HCEC 1CT (cell line): ENCODE measurements around the gene COL6A1.
"Not testable (repeated sequence)": the region's sequence is repeated elsewhere in the genome, so short reads cannot be mapped to it uniquely, and the experiment has no call there.

Source experiments
- DNase-seq: peaks from one replicate; pipeline ENCODE4 v3.0.0-alpha.2; 2017

COL6A1 gene

GRCh38 chr21:45997205-45997494, 15.6 kb downstream of the COL6A1 start:
- no peak for DNase-seq

- DNase-seq = no peak
Measured at GRCh38 chr21:45997495-45998275, 16.1 kb downstream of the COL6A1 start.

GRCh38 chr21:45998276-45998701, 16.7 kb downstream of the COL6A1 start:
- DNase-seq = no peak

- DNase-seq = no peak
Measured at GRCh38 chr21:45998871-45999580, 17.5 kb downstream of the COL6A1 start.

- no peak for DNase-seq
Measured at GRCh38 chr21:45999581-46000181, 18.1 kb downstream of the COL6A1 start.

GRCh38 chr21:46000182-46000730, 18.7 kb downstream of the COL6A1 start:
- DNase-seq = no peak

GRCh38 chr21:46000731-46001641, 19.4 kb downstream of the COL6A1 start:
- no peak for DNase-seq

- DNase-seq = no peak
Measured at GRCh38 chr21:46001821-46002681, 20.5 kb downstream of the COL6A1 start.

GRCh38 chr21:46002841-46003574, 21.4 kb downstream of the COL6A1 start:
- DNase-seq = no peak

GRCh38 chr21:46003575-46004007, 22.0 kb downstream of the COL6A1 start:
- no peak for DNase-seq

- DNase-seq = no peak
Measured at GRCh38 chr21:46004168-46004861, 22.7 kb downstream of the COL6A1 start.

GRCh38 chr21:46005081-46005480, 23.5 kb downstream of the COL6A1 start:
- DNase-seq = no peak

- no peak for DNase-seq
Measured at GRCh38 chr21:46005481-46005881, 23.9 kb downstream of the COL6A1 start.

- not testable (repeated sequence) for DNase-seq
Measured at GRCh38 chr21:46005894-46006546, 24.4 kb downstream of the COL6A1 start.

- no peak for DNase-seq
Measured at GRCh38 chr21:46006547-46007491, 25.2 kb downstream of the COL6A1 start.

GRCh38 chr21:46007492-46007868, 25.9 kb downstream of the COL6A1 start:
- DNase-seq = no peak

GRCh38 chr21:46008893-46009621, 27.5 kb downstream of the COL6A1 start:
- DNase-seq = no peak
